HepG2 (cell line): ENCODE results near the gene DDT. TPM values are rescaled to one million over a fixed set of nuclear protein-coding genes. Genes with fewer than 3 reads are reported as not detected.
A peak's percentile ranks its signal among the peaks of the same experiment; 100 is the strongest.

Experiments used
- AHR ChIP-seq: IDR thresholded peaks from 2 replicates; pipeline ENCODE4 v1.6.1; 2018; ENCODE audit warnings: missing genetic modification reagents, missing compliant biosample characterization
- CREBL2 ChIP-seq: sonication (generic); formaldehyde crosslinking; IDR thresholded peaks from 2 replicates; pipeline ENCODE4 v1.8.1; 2023; ENCODE audit warnings: missing genetic modification reagents, mild to moderate bottlenecking, borderline replicate concordance
- GABPA ChIP-seq, 2 experiments: IDR thresholded peaks; 2 replicates each; pipeline ENCODE4 v1.6.1; 2011 to 2016; ENCODE audit warnings: low read depth in 2 of 2, low read length in 1 of 2, missing biosample characterization in 1 of 2, missing genetic modification characterization in 1 of 2
- KIAA2018 ChIP-seq: sonication (generic); formaldehyde crosslinking; IDR thresholded peaks from 2 replicates; pipeline ENCODE4 v1.5.0; 2020; ENCODE audit warnings: mild to moderate bottlenecking, missing genetic modification reagents, borderline replicate concordance
- PHF5A ChIP-seq: IDR thresholded peaks from one replicate; pipeline ENCODE4 v1.6.1; 2018; ENCODE audit warnings: low read depth, missing genetic modification reagents; ENCODE audit not compliant: unreplicated experiment
- PLRG1 ChIP-seq: fragments of 450-650 bp; conservative IDR thresholded peaks from 2 replicates; pipeline ENCODE4 v1.6.1; 2016
- POGK ChIP-seq: sonication (generic); formaldehyde crosslinking; conservative IDR thresholded peaks from 2 replicates; pipeline ENCODE4 v1.8.0; 2022; ENCODE audit warnings: mild to moderate bottlenecking, moderate library complexity, missing genetic modification reagents
- SRSF9 ChIP-seq: fragments of 200-400 bp; formaldehyde crosslinking; IDR thresholded peaks from 2 replicates; pipeline ENCODE4 v1.6.1; 2018; ENCODE audit warnings: borderline replicate concordance, mild to moderate bottlenecking, low read depth, low read length; ENCODE audit not compliant: insufficient read depth, poor library complexity, severe bottlenecking
- U2AF1 ChIP-seq: fragments of 200-400 bp; formaldehyde crosslinking; optimal IDR thresholded peaks from 2 replicates; pipeline ENCODE3; 2017; ENCODE audit warnings: mild to moderate bottlenecking, low read depth, low read length
- ZBTB26 ChIP-seq: IDR thresholded peaks from 2 replicates; pipeline ENCODE4 v1.6.1; 2016; ENCODE audit warnings: missing compliant biosample characterization, missing genetic modification reagents, borderline replicate concordance
- ZBTB44 ChIP-seq: sonication (generic); formaldehyde crosslinking; IDR thresholded peaks from 2 replicates; pipeline ENCODE4 v1.4.0; 2020; ENCODE audit warnings: missing genetic modification reagents
- ZNF431 ChIP-seq: sonication (generic); formaldehyde crosslinking; IDR thresholded peaks from 2 replicates; pipeline ENCODE4 v1.9.0; 2022; ENCODE audit warnings: missing genetic modification reagents, low read depth, mild to moderate bottlenecking, borderline replicate concordance
- ZNF749 ChIP-seq: sonication (generic); formaldehyde crosslinking; IDR thresholded peaks from 2 replicates; pipeline ENCODE4 v1.8.0; 2022; ENCODE audit warnings: mild to moderate bottlenecking, missing genetic modification reagents, moderate library complexity, borderline replicate concordance
- ZSCAN30 ChIP-seq: sonication (generic); formaldehyde crosslinking; IDR thresholded peaks from 2 replicates; pipeline ENCODE4 v1.5.0; 2020; ENCODE audit warnings: mild to moderate bottlenecking, missing genetic modification reagents
- polyA plus RNA-seq, 8 experiments: library from polyadenylated mRNA; depleted of rRNA in 3 of 8; stranded (reverse) in 7 of 8; unstranded in 1 of 8; fragments of >200 nt; fragmentation: Illumina TruSeq in 4 of 8; extraction: Trizol in 4 of 8; gene quantifications; 2 replicates each; pipeline versions ENCODE4 v1.2.1 to v1.2.3, GENCODE V29; 2011 to 2016; ENCODE audit warnings: low read depth in 4 of 8, missing spikeins in 1 of 8, mixed read lengths in 1 of 8; ENCODE audit not compliant: insufficient read depth in 1 of 8
- total RNA-seq, 5 experiments: library from RNA; depleted of rRNA; stranded (reverse); fragments of >200 nt; fragmentation: Illumina TruSeq; extraction: Trizol; gene quantifications; 2 replicates each; pipeline ENCODE4 v1.2.3, GENCODE V29; 2016; ENCODE audit warnings: low read depth in 1 of 5

DDT gene
- total and polyA plus RNA-seq, 2 of the 13 experiments (the other 11 are each of a cell fraction or from before 2014, with no cell fraction given), result 143 to 181 TPM

GRCh38 chr22:24009227-24010017, 35.2 kb upstream of the DDT start (continued):
- TF ChIP-seq ZNF431 (CRISPR knock-in tag) (no peak), POGK (CRISPR knock-in tag) (0 out of 2 replicates have a peak, but pooled peaks have one; percentile 60), ZBTB26 (no peak), AHR (CRISPR knock-in tag) (no peak; the same call in 1 of the 2 replicates), KIAA2018 (CRISPR knock-in tag) (no peak), ZBTB44 (CRISPR knock-in tag) (no peak), SRSF9 (no peak), PLRG1 (no peak), U2AF1 (no peak), ZNF749 (CRISPR knock-in tag) (no peak), GABPA (IDR thresholded peaks at IDR 0.05; ENCODE audit: low read depth, low read length) (no peak), GABPA (CRISPR knock-in tag; IDR thresholded peaks at IDR 0.05; ENCODE audit: low read depth) (0 out of 2 replicates have a peak, but pooled peaks have one; percentile 16), CREBL2 (no peak), ZSCAN30 (CRISPR knock-in tag) (no peak), PHF5A (no peak)
